Measurements from ENCODE around the gene AMY1C. TPM values are rescaled to one million over a fixed set of nuclear protein-coding genes. Genes with fewer than 3 reads are reported as not detected.

AMY1C gene
- total RNA-seq, 1 experiment from 2014 or later: not detected

Other genes with a start within 250 kb of the AMY1C start
- gene RNPC3, start 224.2 kb upstream of the AMY1C start, total RNA-seq (2014; rRNA removed; shearing (Covaris generic)): 10.8 and 16.9 TPM in 2 replicates
- 0.26 and 0.43 TPM in 2 replicates for gene AMY2B, start 178.3 kb upstream of the AMY1C start, total RNA-seq (2014; rRNA removed; shearing (Covaris generic))
- not detected in 2 replicates for gene AMY2A, start 132.5 kb upstream of the AMY1C start, total RNA-seq (2014; rRNA removed; shearing (Covaris generic))
- not detected in 2 replicates for gene AMY1A, start 94.1 kb upstream of the AMY1C start, total RNA-seq (2014; rRNA removed; shearing (Covaris generic))
- gene AMY1B, start 53.7 kb upstream of the AMY1C start, total RNA-seq (2014; rRNA removed; shearing (Covaris generic)): not detected in 2 replicates